SK-N-SH (cell line): Measurements from ENCODE around the gene BNIP3. TPM values are rescaled to one million over a fixed set of nuclear protein-coding genes. Genes with fewer than 3 reads are reported as not detected.

Source experiments
- CTCF ChIA-PET: fragments of 300-600, 350-600 bp; formaldehyde crosslinking; extraction: SDS; loops from one replicate; lab custom pipeline; 2021; lab: Yijun Ruan, JAX
- POLR2A ChIA-PET: fragments of 350-600 bp; sonication (Branson Sonifier 250); formaldehyde crosslinking; extraction: SDS; loops from one replicate; lab custom pipeline; 2020; ENCODE audit warnings: antibody characterized with exemption, inconsistent platforms; lab: Yijun Ruan, JAX
- DNase-seq: peaks from one replicate; pipeline ENCODE4 v3.0.0; 2012
- H2AFZ ChIP-seq: fragments of 200-600 bp; sonication (generic); 2 replicates; pipeline ENCODE4 v1.8.1; 2016; ENCODE audit warnings: antibody characterized with exemption, mild to moderate bottlenecking, low read depth
- H3F3A ChIP-seq: fragments of 200-600 bp; sonication (generic); replicated peaks from 2 replicates; pipeline ENCODE3; 2016; ENCODE audit warnings: antibody characterized with exemption, mild to moderate bottlenecking; ENCODE audit not compliant: insufficient read depth
- H3K27ac ChIP-seq, 2 experiments: fragments of 200-500 bp in 1 of 2; fragments of 200-600 bp in 1 of 2; sonication (Bioruptor generic) in 1 of 2; sonication (generic), shearing (Covaris generic) in 1 of 2; 2 replicates each; pipeline versions ENCODE4 v1.5.1 to v1.6.1; 2014 to 2016; ENCODE audit warnings: low read depth in 2 of 2, inconsistent platforms in 1 of 2, low read length in 1 of 2, mild to moderate bottlenecking in 1 of 2, mixed read lengths in 1 of 2
- H3K27me3 ChIP-seq: fragments of 200-600 bp; sonication (generic), shearing (Covaris generic); 2 replicates; pipeline ENCODE4 v1.6.1; 2016; ENCODE audit warnings: mixed run types; ENCODE audit not compliant: insufficient read depth
- H3K36me3 ChIP-seq, 2 experiments: fragments of 200-500 bp in 1 of 2; fragments of 200-600 bp in 1 of 2; sonication (Bioruptor generic) in 1 of 2; sonication (generic) in 1 of 2; replicated peaks in 1 of 2; 2 replicates each; pipeline versions ENCODE3 to v1.5.1; 2014 to 2016; ENCODE audit warnings: low read length in 1 of 2, mild to moderate bottlenecking in 1 of 2; ENCODE audit not compliant: insufficient read depth in 2 of 2, control insufficient read depth in 1 of 2
- H3K4me1 ChIP-seq, 2 experiments: fragments of 200-500 bp in 1 of 2; fragments of 200-600 bp in 1 of 2; sonication (Bioruptor generic) in 1 of 2; sonication (generic), shearing (Covaris generic) in 1 of 2; 2 replicates each; pipeline versions ENCODE4 v1.5.1 to v1.6.1; 2014 to 2016; ENCODE audit warnings: low read depth in 1 of 2, low read length in 1 of 2, mixed run types in 1 of 2; ENCODE audit not compliant: insufficient read depth in 2 of 2, control insufficient read depth in 1 of 2
- H3K4me2 ChIP-seq: fragments of 200-600 bp; sonication (generic), shearing (Covaris generic); 2 replicates; pipeline ENCODE4 v1.6.1; 2017; ENCODE audit warnings: mixed run types
- H3K4me3 ChIP-seq, 2 experiments: fragments of 200-500 bp in 1 of 2; fragments of 200-600 bp in 1 of 2; sonication (Bioruptor generic) in 1 of 2; sonication (generic), shearing (Covaris generic) in 1 of 2; 2 replicates each; pipeline versions ENCODE4 v1.5.1 to v1.8.1; 2014 to 2016; ENCODE audit warnings: low read depth in 2 of 2, inconsistent platforms in 1 of 2, low read length in 1 of 2, mild to moderate bottlenecking in 1 of 2, mixed read lengths in 1 of 2, moderate library complexity in 1 of 2
- H3K79me2 ChIP-seq: fragments of 200-600 bp; sonication (generic); 2 replicates; pipeline ENCODE4 v1.8.1; 2017; ENCODE audit warnings: mild to moderate bottlenecking; ENCODE audit not compliant: insufficient read depth
- H3K9ac ChIP-seq: fragments of 200-600 bp; sonication (generic); 2 replicates; pipeline ENCODE4 v1.6.1; 2017; ENCODE audit warnings: mixed run types
- H3K9me2 ChIP-seq: fragments of 200-600 bp; sonication (generic); 2 replicates; pipeline ENCODE4 v1.6.1; 2017; ENCODE audit warnings: mixed run types
- H3K9me3 ChIP-seq: fragments of 200-600 bp; sonication (generic); 2 replicates; pipeline ENCODE4 v1.6.1; 2017; ENCODE audit warnings: mixed run types, mild to moderate bottlenecking, moderate library complexity
- H4K20me1 ChIP-seq: fragments of 200-600 bp; sonication (generic); 2 replicates; pipeline ENCODE4 v1.6.1; 2017; ENCODE audit warnings: mild to moderate bottlenecking, mixed run types; ENCODE audit not compliant: insufficient read depth
- CTCF ChIP-seq: fragments of 200-600 bp; sonication (generic); IDR thresholded peaks from 2 replicates; pipeline ENCODE4 v1.6.1; 2017; ENCODE audit warnings: antibody characterized with exemption, mild to moderate bottlenecking, moderate library complexity
- ELF1 ChIP-seq: IDR thresholded peaks from 2 replicates; pipeline ENCODE4 v1.4.0; 2012
- EZH2phosphoT487 ChIP-seq: fragments of 200-600 bp; sonication (generic); IDR thresholded peaks from 2 replicates; pipeline ENCODE4 v1.6.1; 2017; ENCODE audit warnings: low read depth, mixed run types, mild to moderate bottlenecking, antibody characterized with exemption, moderate library complexity, borderline replicate concordance
- FOSL2 ChIP-seq: IDR thresholded peaks from 2 replicates; pipeline ENCODE4 v1.4.0; 2012; ENCODE audit warnings: low read depth, mild to moderate bottlenecking, moderate library complexity, borderline replicate concordance
- FOXJ3 ChIP-seq: sonication (generic); formaldehyde crosslinking; IDR thresholded peaks from 2 replicates; pipeline ENCODE4 v1.5.1; 2020; ENCODE audit warnings: mild to moderate bottlenecking, missing genetic modification reagents
- GABPA ChIP-seq: IDR thresholded peaks from 2 replicates; pipeline ENCODE4 v1.4.0; 2012; ENCODE audit warnings: low read depth, mild to moderate bottlenecking
- JUND ChIP-seq: IDR thresholded peaks from 2 replicates; pipeline ENCODE4 v1.4.0; 2012
- MAX ChIP-seq: IDR thresholded peaks from 2 replicates; pipeline ENCODE4 v1.4.0; 2012; ENCODE audit warnings: low read depth
- MEF2A ChIP-seq: IDR thresholded peaks from 2 replicates; pipeline ENCODE4 v1.4.0; 2012; ENCODE audit warnings: low read depth, borderline replicate concordance
- NRF1 ChIP-seq: IDR thresholded peaks from 2 replicates; pipeline ENCODE4 v1.6.1; 2012; ENCODE audit warnings: low read depth, mild to moderate bottlenecking, low read length
- POLR2AphosphoS5 ChIP-seq: IDR thresholded peaks from 2 replicates; pipeline ENCODE4 v1.6.1; 2012; ENCODE audit warnings: low read depth, low read length
- RAD21 ChIP-seq: IDR thresholded peaks from 2 replicates; pipeline ENCODE4 v1.6.1; 2012; ENCODE audit warnings: mild to moderate bottlenecking, low read length
- RCOR1 ChIP-seq: fragments of 150-350 bp; IDR thresholded peaks from 2 replicates; pipeline ENCODE4 v1.6.1; 2017; ENCODE audit warnings: antibody characterized with exemption, low read length
- RXRA ChIP-seq: IDR thresholded peaks from 2 replicates; pipeline ENCODE4 v1.4.0; 2012; ENCODE audit warnings: low read depth, mild to moderate bottlenecking, borderline replicate concordance
- SIN3A ChIP-seq: IDR thresholded peaks from 2 replicates; pipeline ENCODE4 v1.6.1; 2012; ENCODE audit warnings: low read depth, mild to moderate bottlenecking, low read length, moderate library complexity, borderline replicate concordance
- SMC3 ChIP-seq: IDR thresholded peaks from 2 replicates; pipeline ENCODE4 v1.6.1; 2012; ENCODE audit warnings: low read depth, low read length, improper control_type of control experiment
- TEAD4 ChIP-seq: IDR thresholded peaks from 2 replicates; pipeline ENCODE4 v1.4.0; 2012; ENCODE audit warnings: mild to moderate bottlenecking, borderline replicate concordance; ENCODE audit not compliant: insufficient read depth
- USF1 ChIP-seq: IDR thresholded peaks from 2 replicates; pipeline ENCODE4 v1.4.0; 2012; ENCODE audit warnings: low read depth, borderline replicate concordance
- YY1 ChIP-seq: IDR thresholded peaks from 2 replicates; pipeline ENCODE4 v1.4.0; 2012; ENCODE audit warnings: low read depth, mild to moderate bottlenecking
- WGBS: methylation state at CpG from one replicate; pipeline ENCODE4 v1.1.6; 2017; ENCODE audit warnings: low lambda C conversion rate; 5-methylcytosine and 5-hydroxymethylcytosine counted together
- polyA plus RNA-seq, 3 experiments: library from polyadenylated mRNA; depleted of rRNA; stranded (reverse); fragments of >200 nt; gene quantifications; 2 replicates each; pipeline ENCODE4 v1.2.3, GENCODE V29; 2012

Gene BNIP3
- polyA plus RNA-seq, 1 of the 3 experiments (the other 2 are of a cell fraction) = 40.3 TPM

- TF ChIP-seq RCOR1 (no peak), MEF2A (no peak), CTCF (no peak), TEAD4 (no peak), EZH2phosphoT487 (no peak), MAX (no peak), RAD21 (no peak)
- WGBS = 52% methylated on average over 6 of the region's 6 CpGs
- H3K9ac ChIP-seq = no peak overlapping the region
- H3K4me1 ChIP-seq = no peaks in the 10 kb centered on the region
- H3K4me3 ChIP-seq = no peak overlapping the region
- ChIA-PET CTCF (interaction anchor here (1.1 kb wide), 1 partner anchor 131 kb away, joined by 4 read pairs; no protein-coding TSS in a partner anchor), POLR2A (no interaction called here)
- no peaks in the 10 kb centered on the region for H3K27me3 ChIP-seq
- H3K79me2 ChIP-seq = no peaks in the 10 kb centered on the region
- H3K4me2 ChIP-seq = no peak overlapping the region
- H3K27ac ChIP-seq = no peak overlapping the region
- no peak for DNase-seq
- no peaks in the 10 kb centered on the region for H4K20me1 ChIP-seq
- no peak overlapping the region for H2AFZ ChIP-seq
- no peaks in the 10 kb centered on the region for H3K9me3 ChIP-seq
- H3K36me3 ChIP-seq = no peaks in the 10 kb centered on the region
- no peaks in the 10 kb centered on the region for H3K9me2 ChIP-seq
- no peaks in the 10 kb centered on the region for H3F3A ChIP-seq
These were observed 34.8 kb upstream of the BNIP3 start for GRCh38 chr10:132016514-132016913.

GRCh38 chr10:132011445-132011844, 29.7 kb upstream of the BNIP3 start:
- Histone ChIP-seq H3K27me3 (no peaks in the 10 kb centered on the region; the same call in 1 of the 2 replicates), H3K79me2 (no peaks in the 10 kb centered on the region), H3K9ac (no peak overlapping the region), H4K20me1 (no peaks in the 10 kb centered on the region), H3K9me3 (no peaks in the 10 kb centered on the region), H3F3A (no peaks in the 10 kb centered on the region), H3K4me3 (no peak overlapping the region), H3K36me3 (no peaks in the 10 kb centered on the region), H3K4me1 (no peaks in the 10 kb centered on the region), H3K4me2 (no peak overlapping the region), H3K9me2 (no peaks in the 10 kb centered on the region), H3K27ac (no peak overlapping the region), H2AFZ (no peak overlapping the region)
- DNase-seq = no peak
- TF ChIP-seq FOXJ3 (CRISPR knock-in tag) (no peak), USF1 (no peak), MEF2A (no peak), RXRA (no peak), MAX (no peak), FOSL2 (no peak), SIN3A (no peak), POLR2AphosphoS5 (no peak), RCOR1 (no peak), SMC3 (no peak), GABPA (no peak), JUND (no peak), YY1 (no peak), NRF1 (no peak), ELF1 (no peak), TEAD4 (no peak)
- ChIA-PET POLR2A (no interaction called here), CTCF (interaction anchor here (1.5 to 9.1 kb wide), 3 partner anchors 12 to 126 kb away, joined by 3 to 72 read pairs (median 6); no protein-coding TSS in a partner anchor)
- WGBS = 23% methylated on average over 1 of the region's 1 CpG
